SKM-1 treated with dmso at 0.1 percent for 144 hours (cell line): ENCODE measurements around the gene PAK5.

Experiments used
- DNase-seq: peaks from one replicate; lab custom pipeline; 2025; ENCODE audit not compliant: unreplicated experiment; lab: John Stamatoyannopoulos, UW

PAK5 gene

GRCh38 chr20:9626357-9626756 lies 212.5 kb downstream of the PAK5 start:
- DNase-seq, result no peak

- no peak for DNase-seq
Observed at GRCh38 chr20:9617940-9618339, 220.9 kb downstream of the PAK5 start.

- peak; percentile 27 for DNase-seq
Observed at GRCh38 chr20:9616833-9617461, 221.9 kb downstream of the PAK5 start.

GRCh38 chr20:9616455-9616805 lies 222.4 kb downstream of the PAK5 start:
- no peak for DNase-seq

GRCh38 chr20:9615766-9616454 lies 223.0 kb downstream of the PAK5 start:
- peak; percentile 43 for DNase-seq

GRCh38 chr20:9615118-9615517 lies 223.8 kb downstream of the PAK5 start:
- no peak for DNase-seq

GRCh38 chr20:9613871-9614270 lies 225.0 kb downstream of the PAK5 start:
- no peak for DNase-seq

- DNase-seq, result no peak
Observed at GRCh38 chr20:9611921-9612320, 227.0 kb downstream of the PAK5 start.

- no peak for DNase-seq
Observed at GRCh38 chr20:9610665-9611064, 228.2 kb downstream of the PAK5 start.

GRCh38 chr20:9609887-9610502 lies 228.9 kb downstream of the PAK5 start:
- DNase-seq, result no peak

GRCh38 chr20:9608639-9609340 lies 230.1 kb downstream of the PAK5 start:
- no peak for DNase-seq

- no peak for DNase-seq
Observed at GRCh38 chr20:9602847-9603183, 236.1 kb downstream of the PAK5 start.

- DNase-seq, result no peak
Observed at GRCh38 chr20:9600562-9600961, 238.3 kb downstream of the PAK5 start.

- no peak for DNase-seq
Observed at GRCh38 chr20:9597547-9597946, 241.3 kb downstream of the PAK5 start.

GRCh38 chr20:9595763-9596162 lies 243.1 kb downstream of the PAK5 start:
- DNase-seq, result no peak

- no peak for DNase-seq
Observed at GRCh38 chr20:9594284-9594875, 244.5 kb downstream of the PAK5 start.

- no peak for DNase-seq
Observed at GRCh38 chr20:9592419-9592818, 246.5 kb downstream of the PAK5 start.

GRCh38 chr20:9591080-9591479 lies 247.8 kb downstream of the PAK5 start:
- no peak for DNase-seq

GRCh38 chr20:9590189-9590588 lies 248.7 kb downstream of the PAK5 start:
- no peak for DNase-seq

GRCh38 chr20:9588706-9589105 lies 250.2 kb downstream of the PAK5 start:
- DNase-seq, result no peak

GRCh38 chr20:9583151-9583550 lies 255.7 kb downstream of the PAK5 start:
- no peak for DNase-seq

GRCh38 chr20:9582137-9582536 lies 256.7 kb downstream of the PAK5 start:
- no peak for DNase-seq
